Type B pancreatic cell (in vitro differentiated cells): Measurements from ENCODE around the gene MTA2. TPM values are rescaled to one million over a fixed set of nuclear protein-coding genes. Genes with fewer than 3 reads are reported as not detected.
A peak's percentile ranks its signal among the peaks of the same experiment; 100 is the strongest.
"Not testable (repeated sequence)": the region's sequence is repeated elsewhere in the genome, so short reads cannot be mapped to it uniquely, and the experiment has no call there.

Source experiments
- DNase-seq: peaks from one replicate; pipeline ENCODE4 v3.0.0; 2021; ENCODE audit warnings: mixed read lengths; ENCODE audit not compliant: unreplicated experiment; ENCODE audit errors: extremely low spot score
- H3K27ac Mint-ChIP-seq: 2 replicates; pipeline ENCODE4 v1.8.0; 2021; ENCODE audit warnings: mild to moderate bottlenecking, mixed read lengths
- H3K27me3 Mint-ChIP-seq: 2 replicates; pipeline ENCODE4 v1.8.0; 2021; ENCODE audit warnings: mixed read lengths
- H3K36me3 Mint-ChIP-seq: 2 replicates; pipeline ENCODE4 v1.8.0; 2021; ENCODE audit warnings: mixed read lengths
- H3K4me1 Mint-ChIP-seq: one replicate; pipeline ENCODE4 v1.8.0; 2021; ENCODE audit warnings: mixed read lengths; ENCODE audit not compliant: unreplicated experiment
- H3K4me3 Mint-ChIP-seq: 2 replicates; pipeline ENCODE4 v1.8.0; 2021; ENCODE audit warnings: mild to moderate bottlenecking, mixed read lengths
- H3K9me3 Mint-ChIP-seq: 2 replicates; pipeline ENCODE4 v1.8.0; 2021; ENCODE audit warnings: mixed read lengths
- CTCF ChIP-seq: fragments of 200-600 bp; sonication (generic); conservative IDR thresholded peaks from 2 replicates; pipeline ENCODE4 v1.5.0; 2021; ENCODE audit warnings: antibody characterized with exemption, mild to moderate bottlenecking
- long read RNA-seq: library from polyadenylated mRNA; unstranded; transcript quantifications from one replicate; pipeline ENCODE4 v2.0.0, GENCODE V29; 2020
- total RNA-seq: library from RNA; stranded (reverse); gene quantifications from 2 replicates; pipeline ENCODE4 v1.2.1, GENCODE V29; 2021; ENCODE audit warnings: low replicate concordance

The MTA2 gene
- total RNA-seq = 148 and 152 TPM in 2 replicates
- long read RNA-seq, partial matches to known transcripts = 2 of 2 reads
- long read RNA-seq, other reads (novel, unspliced or antisense) = 0 of 2 reads

- peaks cover 50% of the 10 kb centered on the region for H3K4me1 Mint-ChIP-seq
- peaks cover 3% of the 10 kb centered on the region for H3K27me3 Mint-ChIP-seq
- H3K9me3 Mint-ChIP-seq = no peaks in the 10 kb centered on the region
- peaks cover 31% of the 10 kb centered on the region for H3K36me3 Mint-ChIP-seq
- H3K27ac Mint-ChIP-seq = peak within 1 kb of the TSS; percentile 100
- DNase-seq = peak; percentile 100
- TF ChIP-seq CTCF = no peak
- peak within 1 kb of the TSS; percentile 94 for H3K4me3 Mint-ChIP-seq
Measured at GRCh38 chr11:62601372-62602140, at the start of gene MTA2. Gene MTA2, minus strand, starts transcription at chr11:62601865. Its CDS starts 415 bp downstream, at chr11:62601450.

DNA sequence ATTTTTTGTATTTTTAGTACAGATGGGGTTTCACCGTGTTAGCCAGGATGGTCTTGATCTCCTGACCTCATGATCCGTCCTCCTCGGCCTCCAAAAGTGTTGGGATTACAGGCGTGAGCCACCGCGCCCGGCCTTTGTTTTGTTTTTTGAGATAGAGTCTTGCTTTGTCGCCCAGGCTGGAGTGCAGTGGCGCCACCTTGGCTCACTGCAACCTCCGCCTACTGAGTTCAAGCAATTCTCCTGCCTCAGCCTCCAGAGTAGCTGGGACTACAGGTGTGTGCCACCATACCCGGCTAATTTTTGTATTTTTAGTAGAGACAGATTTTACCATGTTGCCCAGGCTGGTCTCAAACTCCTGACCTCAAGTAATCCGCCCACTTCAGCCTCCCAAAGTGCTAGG is 48.6 kb upstream of the MTA2 start:
- H3K4me3 Mint-ChIP-seq, H3K27me3 Mint-ChIP-seq, H3K27ac Mint-ChIP-seq, H3K9me3 Mint-ChIP-seq, DNase-seq, H3K36me3 Mint-ChIP-seq: not testable (repeated sequence)
- H3K4me1 Mint-ChIP-seq = peaks cover 17% of the 10 kb centered on the region

GRCh38 chr11:62649486-62649885 is 47.8 kb upstream of the MTA2 start:
- Mint-ChIP-seq H3K27me3 (no peaks in the 10 kb centered on the region), H3K9me3 (no peaks in the 10 kb centered on the region), H3K4me1 (peaks cover 17% of the 10 kb centered on the region), H3K4me3 (peak overlapping the region; percentile 11), H3K36me3 (no peaks in the 10 kb centered on the region), H3K27ac (no peak overlapping the region)
- no peak for DNase-seq
- TF ChIP-seq CTCF = no peak

DNA sequence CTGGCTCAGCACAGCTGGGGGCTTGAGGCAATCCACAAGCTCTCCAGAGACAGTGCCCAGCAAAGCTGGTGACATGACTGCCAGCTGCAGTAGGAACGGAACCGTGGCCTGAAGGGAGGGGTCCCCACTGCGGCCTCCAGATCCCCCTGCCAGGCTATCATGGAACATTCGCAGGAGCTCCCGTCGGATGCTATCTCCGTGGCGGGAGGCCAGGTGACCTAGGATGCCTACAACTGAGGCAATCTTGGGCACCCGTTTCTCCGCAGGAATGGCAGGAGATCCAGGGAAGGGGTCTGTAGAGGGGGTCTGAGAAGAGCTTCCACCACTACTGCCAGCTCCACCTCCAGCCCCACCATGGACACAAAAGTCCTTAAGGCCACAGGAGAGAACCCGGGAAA is 47.3 kb upstream of the MTA2 start:
- no peaks in the 10 kb centered on the region for H3K36me3 Mint-ChIP-seq

DNA sequence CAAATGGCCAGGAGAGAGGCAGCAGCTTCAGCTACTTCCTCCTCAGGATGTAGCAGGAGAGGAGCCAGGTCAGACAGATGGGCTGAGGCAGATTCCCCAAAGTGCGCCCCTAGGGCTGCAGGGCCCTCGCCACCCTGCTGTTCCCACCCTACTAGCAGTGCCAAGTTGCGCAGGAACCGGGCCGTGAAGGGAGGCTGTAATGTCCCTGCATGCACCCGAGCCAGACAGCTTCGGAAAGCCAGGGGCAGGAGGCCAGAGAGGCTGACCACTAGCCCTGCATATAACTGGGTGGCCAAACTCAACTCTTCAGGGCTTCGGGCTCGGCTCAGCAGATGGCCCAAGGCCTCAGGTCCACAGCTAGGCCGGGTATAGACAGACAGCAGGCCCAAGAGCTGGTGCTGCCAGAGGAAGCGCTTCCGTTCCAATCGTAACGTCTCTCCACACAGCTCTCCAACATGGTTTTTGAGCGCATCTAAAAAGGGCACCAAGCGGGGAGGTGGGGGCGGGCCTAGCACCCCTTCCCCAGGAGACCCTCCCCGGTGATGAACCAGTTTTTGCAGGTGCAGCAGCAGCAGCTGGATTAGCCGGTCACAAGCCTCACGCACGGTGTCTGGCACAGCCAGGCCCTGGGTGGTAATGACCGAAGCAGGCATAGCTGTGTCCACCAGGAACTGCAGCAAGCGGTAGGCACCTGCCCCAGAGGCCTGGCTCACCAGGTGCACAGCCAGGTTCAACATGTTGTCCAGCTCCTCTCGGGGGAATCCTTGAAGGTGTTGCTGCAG is 46.7 kb upstream of the MTA2 start:
- Mint-ChIP-seq H3K4me3 (no peak overlapping the region), H3K4me1 (peaks cover 14% of the 10 kb centered on the region), H3K36me3 (no peaks in the 10 kb centered on the region), H3K9me3 (no peaks in the 10 kb centered on the region), H3K27me3 (no peaks in the 10 kb centered on the region), H3K27ac (no peak overlapping the region)
- TF ChIP-seq CTCF = no peak
- DNase-seq = no peak

More for the DNA sequence above, 47.3 kb upstream of the MTA2 start:
- Mint-ChIP-seq H3K4me3 (no peak overlapping the region), H3K4me1 (peaks cover 17% of the 10 kb centered on the region), H3K27ac (no peak overlapping the region), H3K27me3 (no peaks in the 10 kb centered on the region), H3K9me3 (no peaks in the 10 kb centered on the region)
- no peak for TF ChIP-seq CTCF
- DNase-seq = no peak

DNA sequence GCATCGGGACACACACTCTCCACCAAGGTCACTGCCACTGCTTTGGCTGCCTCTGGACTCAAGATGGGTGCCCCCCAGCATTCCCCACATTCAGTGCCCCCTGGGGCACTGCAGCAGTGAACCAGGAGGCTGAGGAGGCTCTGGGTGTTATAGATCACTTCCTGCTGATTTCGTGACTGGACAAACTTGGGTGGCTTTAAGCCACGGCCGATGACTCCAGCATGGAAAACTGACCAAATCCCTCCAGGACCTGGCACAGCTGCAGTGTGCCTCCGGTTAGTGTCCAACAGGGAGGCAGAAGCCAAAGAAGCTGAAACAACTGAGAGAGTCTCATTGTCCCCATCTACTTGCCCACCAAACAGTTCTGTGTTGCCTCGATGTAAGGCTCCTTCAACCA is 45.9 kb upstream of the MTA2 start:
- TF ChIP-seq CTCF = no peak

More for the DNA sequence above, 45.9 kb upstream of the MTA2 start:
- Mint-ChIP-seq H3K36me3 (no peaks in the 10 kb centered on the region), H3K27ac (no peak overlapping the region), H3K4me1 (peaks cover 11% of the 10 kb centered on the region), H3K9me3 (no peaks in the 10 kb centered on the region), H3K4me3 (no peak overlapping the region), H3K27me3 (no peaks in the 10 kb centered on the region)
- no peak for DNase-seq
